ENCODE results near the gene PAPPA2. TPM values are rescaled to one million over a fixed set of nuclear protein-coding genes. Genes with fewer than 3 reads are reported as not detected.

PAPPA2 gene
- total and polyA plus RNA-seq, 5 donors from 2014 or later = 0.06 to 0.12 TPM; not detected in 3

DNA sequence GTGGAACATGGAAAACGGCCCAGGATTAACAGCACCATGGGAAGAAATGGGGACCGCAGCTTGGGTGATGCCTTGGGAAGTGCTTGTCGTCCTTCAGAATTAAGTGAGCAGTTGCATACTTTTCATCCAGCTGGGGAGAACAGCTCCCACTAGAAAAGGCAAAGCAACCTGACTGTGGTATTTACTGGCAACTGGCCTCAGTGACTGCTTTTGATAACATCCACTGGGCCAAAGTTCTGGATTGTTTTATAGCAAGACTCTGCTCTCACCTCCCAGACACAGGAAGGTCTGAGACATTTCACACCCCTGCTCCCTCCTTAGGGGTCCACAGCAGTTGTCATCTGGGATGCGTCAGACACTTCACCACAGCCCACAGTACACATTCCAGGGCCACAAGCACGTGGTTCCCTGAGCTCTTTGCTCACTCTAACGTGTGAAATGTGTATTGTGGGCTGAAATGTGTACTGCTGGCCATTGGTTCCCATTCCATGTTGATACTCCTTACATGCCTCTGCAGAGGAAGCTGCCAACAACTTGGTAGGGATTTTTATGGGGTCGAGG, 6.6 kb downstream of the PAPPA2 start:
- no peaks in the 10 kb centered on the region for H3K4me1 Mint-ChIP-seq
- DNase-seq (no peak), ATAC-seq (ENCODE audit: low read depth in 2 of 2) (no peak)
- no peak overlapping the region for H3K4me3 ChIP-seq (ENCODE audit: low read depth, low read length)
- H3K27ac Mint-ChIP-seq = no peak overlapping the region
- no peak overlapping the region for H3K27ac ChIP-seq (ENCODE audit: insufficient read depth, low read length, poor library complexity, severe bottlenecking)
- peaks cover 0 to 5% (median 0%) of the 10 kb centered on the region in 7 donors for H3K9me3 Mint-ChIP-seq
- no peak overlapping the region for H3K4me3 Mint-ChIP-seq
- no peaks in the 10 kb centered on the region for H3K36me3 ChIP-seq (ENCODE audit: control insufficient read depth, insufficient read depth, low read length)
- H3K27me3 ChIP-seq (ENCODE audit: control insufficient read depth, insufficient read depth, low read length) = no peaks in the 10 kb centered on the region
- H3K4me1 ChIP-seq (ENCODE audit: control insufficient read depth, insufficient read depth, low read length, poor library complexity, severe bottlenecking) = no peaks in the 10 kb centered on the region
- H3K27me3 Mint-ChIP-seq = peaks cover 15% of the 10 kb centered on the region
- H3K9me3 ChIP-seq (ENCODE audit: control insufficient read depth in 2 of 2, low read length in 2 of 2) = no peaks in the 10 kb centered on the region
- H3K36me3 Mint-ChIP-seq = no peaks in the 10 kb centered on the region

DNA sequence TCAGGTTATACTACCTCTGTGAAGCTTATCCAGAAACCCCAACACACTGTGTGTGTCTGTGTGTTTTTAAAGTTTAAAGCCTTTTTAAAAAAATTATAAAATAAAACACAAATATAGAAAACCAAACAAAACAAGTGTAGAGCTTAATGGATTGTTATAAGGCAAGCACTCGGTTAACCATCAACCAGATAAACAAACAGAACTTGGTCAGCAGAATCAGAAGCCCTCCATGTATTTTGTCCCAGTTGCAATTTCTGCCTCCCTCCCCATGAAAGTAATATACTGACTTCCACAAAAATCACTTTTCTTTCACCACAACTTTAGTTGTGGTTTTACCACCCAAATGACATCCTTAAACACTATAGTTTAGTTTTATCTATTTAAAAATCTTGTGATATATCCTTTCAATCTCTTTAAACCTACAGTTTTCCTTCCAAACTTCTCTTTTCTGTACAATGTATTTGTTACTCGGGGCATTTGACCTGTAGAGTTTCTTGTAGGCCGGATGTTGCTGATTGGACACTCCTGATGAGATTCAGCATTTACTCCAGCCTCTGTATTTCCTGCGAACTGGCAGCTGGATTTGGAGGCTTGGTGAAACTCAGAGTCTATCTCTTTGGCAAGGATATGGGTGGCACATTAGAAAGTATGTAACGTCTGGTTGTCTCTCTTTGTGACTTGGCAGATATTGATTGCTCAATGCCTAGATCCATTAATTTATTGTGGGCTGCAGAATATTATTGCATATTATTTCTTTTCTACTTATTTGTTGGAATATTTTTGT, 8.6 kb downstream of the PAPPA2 start:
- H3K27me3 Mint-ChIP-seq = peaks cover 15% of the 10 kb centered on the region
- H3K4me1 Mint-ChIP-seq = no peaks in the 10 kb centered on the region
- no peaks in the 10 kb centered on the region for H3K9me3 ChIP-seq (ENCODE audit: control insufficient read depth in 2 of 2, low read length in 2 of 2)
- ATAC-seq (ENCODE audit: low read depth in 2 of 2) = no peak
- no peak for DNase-seq
- no peaks in the 10 kb centered on the region for H3K36me3 Mint-ChIP-seq
- H3K27ac ChIP-seq (ENCODE audit: insufficient read depth, low read length, poor library complexity, severe bottlenecking) = no peak overlapping the region
- H3K9me3 Mint-ChIP-seq = peaks cover 0 to 2% (median 0%) of the 10 kb centered on the region in 7 donors
- H3K4me3 Mint-ChIP-seq = no peak overlapping the region
- no peaks in the 10 kb centered on the region for H3K4me1 ChIP-seq (ENCODE audit: control insufficient read depth, insufficient read depth, low read length, poor library complexity, severe bottlenecking)
- no peak overlapping the region for H3K27ac Mint-ChIP-seq
- no peak overlapping the region for H3K4me3 ChIP-seq (ENCODE audit: low read depth, low read length)
- H3K27me3 ChIP-seq (ENCODE audit: control insufficient read depth, insufficient read depth, low read length) = no peaks in the 10 kb centered on the region
- H3K36me3 ChIP-seq (ENCODE audit: control insufficient read depth, insufficient read depth, low read length) = no peaks in the 10 kb centered on the region

DNA sequence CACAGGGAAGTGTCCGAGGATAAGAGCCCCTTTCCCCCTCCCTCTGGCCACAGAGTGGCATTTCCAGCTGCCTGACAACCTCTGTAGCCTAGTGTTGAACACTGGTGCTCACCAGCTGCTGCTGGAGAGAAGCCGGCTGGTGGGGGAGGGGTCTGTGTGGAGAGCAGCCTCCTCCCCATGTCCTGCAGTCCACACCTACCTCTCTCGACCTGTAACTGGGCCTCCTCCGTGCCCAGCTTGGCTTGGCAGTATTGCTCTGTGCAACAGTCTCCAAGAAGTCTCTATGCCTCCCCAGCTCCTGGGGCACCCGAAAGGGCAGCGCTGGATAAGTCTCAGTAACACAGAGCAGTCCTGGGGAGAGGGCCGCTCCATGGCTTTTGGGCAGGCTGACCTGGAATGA, 17.0 kb downstream of the PAPPA2 start:
- no peak for DNase-seq

DNA sequence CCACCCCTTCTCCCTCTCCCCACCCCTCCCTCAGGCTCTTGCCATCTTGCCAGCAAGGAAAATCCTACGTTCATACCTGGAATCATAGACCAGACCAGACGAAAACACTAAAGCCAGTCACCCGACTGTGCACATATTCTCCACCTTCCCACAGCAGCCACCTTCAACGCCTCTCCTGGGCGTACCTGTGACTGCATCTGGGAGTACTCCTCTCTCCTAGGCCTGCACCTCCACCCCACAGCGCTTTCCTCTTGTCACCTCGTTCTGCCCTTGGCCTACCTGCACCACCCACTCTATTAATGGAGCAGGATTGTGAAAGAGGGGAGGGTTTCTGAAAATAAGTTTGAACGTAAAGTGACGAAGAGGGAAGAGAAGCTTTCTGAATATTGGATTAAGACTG, 17.8 kb downstream of the PAPPA2 start:
- no peaks in the 10 kb centered on the region for H3K4me1 Mint-ChIP-seq
- H3K4me1 ChIP-seq (ENCODE audit: control insufficient read depth, insufficient read depth, low read length, poor library complexity, severe bottlenecking) = no peaks in the 10 kb centered on the region
- H3K4me3 ChIP-seq (ENCODE audit: low read depth, low read length) = no peak overlapping the region
- ATAC-seq (ENCODE audit: low read depth in 2 of 2) = no peak
- H3K36me3 ChIP-seq (ENCODE audit: control insufficient read depth, insufficient read depth, low read length) = no peaks in the 10 kb centered on the region
- H3K27ac ChIP-seq (ENCODE audit: insufficient read depth, low read length, poor library complexity, severe bottlenecking) = no peak overlapping the region
- no peaks in the 10 kb centered on the region for H3K36me3 Mint-ChIP-seq
- H3K27ac Mint-ChIP-seq = no peak overlapping the region
- no peaks in the 10 kb centered on the region for H3K27me3 ChIP-seq (ENCODE audit: control insufficient read depth, insufficient read depth, low read length)
- no peak for DNase-seq
- peaks cover 0 to 6% (median 0%) of the 10 kb centered on the region in 7 donors for H3K9me3 Mint-ChIP-seq
- no peaks in the 10 kb centered on the region for H3K9me3 ChIP-seq (ENCODE audit: control insufficient read depth in 2 of 2, low read length in 2 of 2)
- H3K27me3 Mint-ChIP-seq = no peaks in the 10 kb centered on the region
- H3K4me3 Mint-ChIP-seq = no peak overlapping the region

More for the DNA sequence above, 17.0 kb downstream of the PAPPA2 start:
- Histone ChIP-seq H3K27ac (ENCODE audit: insufficient read depth, low read length, poor library complexity, severe bottlenecking) (no peak overlapping the region), H3K27me3 (ENCODE audit: control insufficient read depth, insufficient read depth, low read length) (no peaks in the 10 kb centered on the region), H3K4me1 (ENCODE audit: control insufficient read depth, insufficient read depth, low read length, poor library complexity, severe bottlenecking) (no peaks in the 10 kb centered on the region), H3K9me3 (ENCODE audit: control insufficient read depth in 2 of 2, low read length in 2 of 2) (no peaks in the 10 kb centered on the region), H3K36me3 (ENCODE audit: control insufficient read depth, insufficient read depth, low read length) (no peaks in the 10 kb centered on the region), H3K4me3 (ENCODE audit: low read depth, low read length) (no peak overlapping the region)
- no peaks in the 10 kb centered on the region for H3K36me3 Mint-ChIP-seq
- no peak for ATAC-seq (ENCODE audit: low read depth in 2 of 2)
- H3K27me3 Mint-ChIP-seq = no peaks in the 10 kb centered on the region
- H3K27ac Mint-ChIP-seq = no peak overlapping the region
- no peak overlapping the region for H3K4me3 Mint-ChIP-seq
- H3K9me3 Mint-ChIP-seq = peaks cover 0 to 7% (median 0%) of the 10 kb centered on the region in 7 donors
- no peaks in the 10 kb centered on the region for H3K4me1 Mint-ChIP-seq

DNA sequence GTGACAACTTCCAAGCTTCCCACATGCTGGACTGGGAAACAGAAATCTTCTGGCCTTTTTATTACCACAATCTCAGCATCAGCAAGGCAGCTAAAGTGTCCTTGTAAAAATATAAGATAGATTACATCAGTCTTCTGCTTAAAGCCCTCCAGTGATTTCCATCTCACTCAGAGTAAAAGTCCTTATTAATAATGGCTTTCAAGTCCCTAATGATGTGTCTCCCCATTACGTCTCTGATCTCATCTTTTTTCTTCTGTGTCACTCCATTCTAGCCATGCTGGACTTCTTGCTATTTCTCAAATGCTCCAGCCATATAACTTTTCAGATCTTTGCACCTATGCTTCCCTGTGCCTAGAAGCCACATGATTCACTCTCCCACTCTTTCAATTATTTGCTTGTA, 22.1 kb downstream of the PAPPA2 start:
- Mint-ChIP-seq H3K4me1 (no peaks in the 10 kb centered on the region), H3K27me3 (no peaks in the 10 kb centered on the region), H3K27ac (no peak overlapping the region), H3K9me3 (peaks cover 0 to 6% (median 0%) of the 10 kb centered on the region in 7 donors), H3K36me3 (no peaks in the 10 kb centered on the region), H3K4me3 (no peak overlapping the region)
- Histone ChIP-seq H3K4me1 (ENCODE audit: control insufficient read depth, insufficient read depth, low read length, poor library complexity, severe bottlenecking) (no peaks in the 10 kb centered on the region), H3K4me3 (ENCODE audit: low read depth, low read length) (no peak overlapping the region), H3K36me3 (ENCODE audit: control insufficient read depth, insufficient read depth, low read length) (no peaks in the 10 kb centered on the region), H3K27ac (ENCODE audit: insufficient read depth, low read length, poor library complexity, severe bottlenecking) (no peak overlapping the region), H3K27me3 (ENCODE audit: control insufficient read depth, insufficient read depth, low read length) (no peaks in the 10 kb centered on the region), H3K9me3 (ENCODE audit: control insufficient read depth in 2 of 2, low read length in 2 of 2) (no peaks in the 10 kb centered on the region)
- DNase-seq (no peak), ATAC-seq (ENCODE audit: low read depth in 2 of 2) (no peak)

DNA sequence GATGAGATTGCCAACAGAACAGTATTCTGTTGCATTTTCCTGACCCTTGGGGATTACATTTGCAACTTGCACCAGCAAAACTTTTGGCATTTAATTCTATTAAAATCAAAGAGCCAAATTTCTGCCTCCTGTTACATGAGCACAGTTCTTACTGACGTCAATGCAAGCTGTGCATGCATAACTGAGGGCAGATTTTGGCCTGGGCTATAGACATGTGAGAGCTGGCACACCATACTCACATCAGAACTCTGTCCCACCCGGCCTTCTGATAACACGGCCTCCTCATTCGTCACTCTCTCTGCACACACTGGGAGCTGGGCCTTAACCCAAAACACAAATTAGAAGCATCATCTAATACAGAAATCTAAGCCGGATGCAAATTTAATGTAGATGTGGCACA, 31.5 kb downstream of the PAPPA2 start:
- no peaks in the 10 kb centered on the region for H3K27me3 Mint-ChIP-seq
- peaks cover 0 to 2% (median under 1%) of the 10 kb centered on the region in 7 donors for H3K9me3 Mint-ChIP-seq
- no peaks in the 10 kb centered on the region for H3K36me3 Mint-ChIP-seq
- no peak overlapping the region for H3K27ac ChIP-seq (ENCODE audit: insufficient read depth, low read length, poor library complexity, severe bottlenecking)
- no peaks in the 10 kb centered on the region for H3K4me1 ChIP-seq (ENCODE audit: control insufficient read depth, insufficient read depth, low read length, poor library complexity, severe bottlenecking)
- no peaks in the 10 kb centered on the region for H3K36me3 ChIP-seq (ENCODE audit: control insufficient read depth, insufficient read depth, low read length)
- no peak overlapping the region for H3K27ac Mint-ChIP-seq
- H3K9me3 ChIP-seq (ENCODE audit: control insufficient read depth in 2 of 2, low read length in 2 of 2) = no peaks in the 10 kb centered on the region
- no peaks in the 10 kb centered on the region for H3K4me1 Mint-ChIP-seq
- ATAC-seq (ENCODE audit: low read depth in 2 of 2) = no peak
- DNase-seq = no peak
- no peak overlapping the region for H3K4me3 Mint-ChIP-seq
- no peaks in the 10 kb centered on the region for H3K27me3 ChIP-seq (ENCODE audit: control insufficient read depth, insufficient read depth, low read length)
- H3K4me3 ChIP-seq (ENCODE audit: low read depth, low read length) = no peak overlapping the region

DNA sequence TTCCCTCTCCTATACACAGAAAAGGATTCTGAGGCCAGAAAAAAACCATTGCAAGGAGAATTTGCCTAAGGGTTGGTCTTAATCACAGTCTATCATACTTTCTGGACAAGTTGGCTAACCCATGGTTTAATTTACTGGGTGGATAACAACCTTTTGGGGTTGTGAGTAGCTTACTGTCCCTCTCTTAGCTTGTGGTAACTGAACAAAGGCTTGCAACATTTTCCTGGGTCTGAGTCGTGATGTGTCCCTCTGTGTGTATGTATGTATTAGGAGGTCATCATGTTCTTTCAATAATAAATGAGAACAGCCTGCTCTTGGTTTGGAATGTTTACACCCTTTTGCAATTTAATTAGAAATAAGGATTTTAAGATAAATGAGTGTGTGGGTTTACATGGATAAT, 36.7 kb downstream of the PAPPA2 start:
- Mint-ChIP-seq H3K36me3 (no peaks in the 10 kb centered on the region), H3K27ac (no peak overlapping the region), H3K27me3 (no peaks in the 10 kb centered on the region), H3K9me3 (peaks cover 0 to 2% (median 0%) of the 10 kb centered on the region in 7 donors), H3K4me3 (no peak overlapping the region), H3K4me1 (no peaks in the 10 kb centered on the region)
- Histone ChIP-seq H3K27me3 (ENCODE audit: control insufficient read depth, insufficient read depth, low read length) (no peaks in the 10 kb centered on the region), H3K36me3 (ENCODE audit: control insufficient read depth, insufficient read depth, low read length) (no peaks in the 10 kb centered on the region), H3K9me3 (ENCODE audit: control insufficient read depth in 2 of 2, low read length in 2 of 2) (no peaks in the 10 kb centered on the region), H3K27ac (ENCODE audit: insufficient read depth, low read length, poor library complexity, severe bottlenecking) (no peak overlapping the region), H3K4me1 (ENCODE audit: control insufficient read depth, insufficient read depth, low read length, poor library complexity, severe bottlenecking) (no peaks in the 10 kb centered on the region), H3K4me3 (ENCODE audit: low read depth, low read length) (no peak overlapping the region)
- ATAC-seq (ENCODE audit: low read depth in 2 of 2) = no peak
- DNase-seq = no peak

DNA sequence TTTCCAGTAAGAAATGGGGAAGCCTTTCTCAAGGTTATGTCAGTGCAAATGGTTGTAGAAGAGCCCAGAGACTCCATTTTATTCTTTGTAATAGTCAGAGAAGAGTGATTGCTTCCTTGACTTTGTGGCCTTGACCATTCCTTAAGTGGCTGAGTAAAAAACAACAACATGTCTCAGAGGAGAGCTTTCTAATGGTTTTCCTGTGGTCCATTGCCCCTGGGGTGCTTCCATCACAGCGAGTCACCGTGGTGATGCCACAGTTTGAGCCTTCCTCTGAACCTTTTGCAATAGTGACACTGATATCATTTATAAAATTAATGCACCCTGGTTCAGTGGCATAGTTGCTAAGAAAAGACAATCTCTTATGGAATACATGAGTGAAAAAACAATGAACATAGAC, 38.6 kb downstream of the PAPPA2 start:
- Mint-ChIP-seq H3K27me3 (no peaks in the 10 kb centered on the region), H3K36me3 (no peaks in the 10 kb centered on the region), H3K4me3 (no peak overlapping the region), H3K4me1 (no peaks in the 10 kb centered on the region), H3K27ac (no peak overlapping the region), H3K9me3 (peaks cover 0 to 2% (median 0%) of the 10 kb centered on the region in 7 donors)
- no peak overlapping the region for H3K4me3 ChIP-seq (ENCODE audit: low read depth, low read length)
- no peaks in the 10 kb centered on the region for H3K27me3 ChIP-seq (ENCODE audit: control insufficient read depth, insufficient read depth, low read length)
- no peak overlapping the region for H3K27ac ChIP-seq (ENCODE audit: insufficient read depth, low read length, poor library complexity, severe bottlenecking)
- no peaks in the 10 kb centered on the region for H3K4me1 ChIP-seq (ENCODE audit: control insufficient read depth, insufficient read depth, low read length, poor library complexity, severe bottlenecking)
- ATAC-seq (ENCODE audit: low read depth in 2 of 2) (no peak), DNase-seq (no peak)
- no peaks in the 10 kb centered on the region for H3K36me3 ChIP-seq (ENCODE audit: control insufficient read depth, insufficient read depth, low read length)
- no peaks in the 10 kb centered on the region for H3K9me3 ChIP-seq (ENCODE audit: control insufficient read depth in 2 of 2, low read length in 2 of 2)
